NT2/D1 (cell line): ENCODE measurements around the gene ZNF277.

ENCODE experiments used
- DNase-seq: peaks from one replicate; pipeline ENCODE4 v3.0.0-alpha.2; 2011; ENCODE audit warnings: low read depth, low spot score
- H3K27me3 ChIP-seq: 2 replicates; pipeline ENCODE4 v1.6.0; 2011; ENCODE audit warnings: mild to moderate bottlenecking; ENCODE audit not compliant: insufficient read length, insufficient read depth
- H3K36me3 ChIP-seq: 2 replicates; pipeline ENCODE4 v1.6.1; 2011; ENCODE audit warnings: mild to moderate bottlenecking, low read length, mixed read lengths; ENCODE audit not compliant: insufficient read depth, insufficient read length
- H3K4me1 ChIP-seq: 2 replicates; pipeline ENCODE4 v1.5.1; 2011; ENCODE audit not compliant: insufficient read depth, insufficient read length
- H3K4me3 ChIP-seq: 2 replicates; pipeline ENCODE4 v1.5.1; 2011; ENCODE audit warnings: low read depth; ENCODE audit not compliant: insufficient read length
- H3K9ac ChIP-seq: 2 replicates; pipeline ENCODE4 v1.6.0; 2011; ENCODE audit warnings: low read depth; ENCODE audit not compliant: insufficient read length
- H3K9me3 ChIP-seq: 2 replicates; pipeline ENCODE4 v1.5.1; 2011; ENCODE audit warnings: mild to moderate bottlenecking, low read length; ENCODE audit not compliant: insufficient read depth
- SUZ12 ChIP-seq: IDR thresholded peaks from 2 replicates; pipeline ENCODE4 v1.6.1; 2011; ENCODE audit not compliant: insufficient read length, insufficient read depth; ENCODE audit errors: extremely low read depth
- YY1 ChIP-seq: IDR thresholded peaks from 2 replicates; pipeline ENCODE4 v1.6.1; 2011; ENCODE audit not compliant: insufficient read length, insufficient read depth
- ZNF274 ChIP-seq: IDR thresholded peaks from 2 replicates; pipeline ENCODE4 v1.6.1; 2011; ENCODE audit warnings: mild to moderate bottlenecking, low read depth, low read length

The ZNF277 gene

GRCh38 chr7:112296432-112296831 lies 89.9 kb downstream of the ZNF277 start:
- no peak for TF ChIP-seq YY1
- no peak for TF ChIP-seq ZNF274
- no peak for TF ChIP-seq SUZ12
- Histone ChIP-seq H3K4me3 (no peak overlapping the region), H3K36me3 (no peaks in the 10 kb centered on the region), H3K27me3 (no peaks in the 10 kb centered on the region), H3K4me1 (no peaks in the 10 kb centered on the region), H3K9ac (no peak overlapping the region), H3K9me3 (no peaks in the 10 kb centered on the region)
- no peak for DNase-seq

- H3K9ac ChIP-seq: no peak overlapping the region
- DNase-seq: no peak
- no peaks in the 10 kb centered on the region for H3K36me3 ChIP-seq
- H3K9me3 ChIP-seq: no peaks in the 10 kb centered on the region
- H3K4me3 ChIP-seq: no peak overlapping the region
- H3K27me3 ChIP-seq: no peaks in the 10 kb centered on the region
- TF ChIP-seq SUZ12 (no peak), ZNF274 (no peak), YY1 (no peak)
- no peaks in the 10 kb centered on the region for H3K4me1 ChIP-seq
Measured at GRCh38 chr7:112297681-112298080, 91.2 kb downstream of the ZNF277 start.

- Histone ChIP-seq H3K9ac (no peak overlapping the region), H3K36me3 (no peaks in the 10 kb centered on the region), H3K9me3 (no peaks in the 10 kb centered on the region), H3K4me3 (no peak overlapping the region), H3K27me3 (no peaks in the 10 kb centered on the region), H3K4me1 (no peaks in the 10 kb centered on the region)
- no peak for DNase-seq
- TF ChIP-seq ZNF274: no peak
- TF ChIP-seq YY1: no peak
- no peak for TF ChIP-seq SUZ12
Measured at GRCh38 chr7:112298543-112299100, 92.1 kb downstream of the ZNF277 start.

GRCh38 chr7:112300072-112300471 lies 93.6 kb downstream of the ZNF277 start:
- Histone ChIP-seq H3K9ac (no peak overlapping the region), H3K4me3 (no peak overlapping the region), H3K9me3 (no peaks in the 10 kb centered on the region), H3K36me3 (no peaks in the 10 kb centered on the region), H3K4me1 (no peaks in the 10 kb centered on the region), H3K27me3 (no peaks in the 10 kb centered on the region)
- no peak for DNase-seq
- TF ChIP-seq YY1: no peak
- TF ChIP-seq SUZ12: no peak
- no peak for TF ChIP-seq ZNF274

- no peaks in the 10 kb centered on the region for H3K4me1 ChIP-seq
- no peak for TF ChIP-seq YY1
- TF ChIP-seq ZNF274: no peak
- TF ChIP-seq SUZ12: no peak
- DNase-seq: no peak
- no peaks in the 10 kb centered on the region for H3K36me3 ChIP-seq
- H3K4me3 ChIP-seq: no peak overlapping the region
- H3K9me3 ChIP-seq: no peaks in the 10 kb centered on the region
- no peak overlapping the region for H3K9ac ChIP-seq
- no peaks in the 10 kb centered on the region for H3K27me3 ChIP-seq
Measured at GRCh38 chr7:112300831-112301407, 94.4 kb downstream of the ZNF277 start.

GRCh38 chr7:112302566-112302965 lies 96.1 kb downstream of the ZNF277 start:
- Histone ChIP-seq H3K4me3 (no peak overlapping the region), H3K9ac (no peak overlapping the region), H3K36me3 (no peaks in the 10 kb centered on the region), H3K4me1 (no peaks in the 10 kb centered on the region), H3K27me3 (no peaks in the 10 kb centered on the region), H3K9me3 (no peaks in the 10 kb centered on the region)
- no peak for DNase-seq
- TF ChIP-seq YY1: no peak
- no peak for TF ChIP-seq SUZ12
- TF ChIP-seq ZNF274: no peak

GRCh38 chr7:112306903-112307302 lies 100.4 kb downstream of the ZNF277 start:
- Histone ChIP-seq H3K4me1 (no peaks in the 10 kb centered on the region), H3K9ac (no peak overlapping the region), H3K9me3 (peaks cover 15% of the 10 kb centered on the region; the same call in 1 of the 2 replicates), H3K4me3 (no peak overlapping the region), H3K27me3 (no peaks in the 10 kb centered on the region), H3K36me3 (no peaks in the 10 kb centered on the region)
- TF ChIP-seq ZNF274 (no peak), SUZ12 (no peak)
- no peak for DNase-seq
